Keratinocyte (primary cell): ENCODE measurements around the gene GNB4.

Experiments used
- EZH2 ChIP-seq: IDR thresholded peaks from one replicate; pipeline ENCODE4 v1.6.1; 2012; ENCODE audit warnings: inconsistent platforms, mild to moderate bottlenecking, low read length, moderate library complexity
- TF ChIP-seq, protein P1 (sequence below), 3 experiments: IDR thresholded peaks in 1 of 3; conservative IDR thresholded peaks in 1 of 3; optimal IDR thresholded peaks in 1 of 3; 2 replicates in 2 of 3; 3 replicates in 1 of 3; pipeline versions ENCODE3 to v1.5.1; 2011; ENCODE audit warnings: low read length in 3 of 3, mild to moderate bottlenecking in 3 of 3, moderate library complexity in 2 of 3, control low read depth in 1 of 3, inconsistent platforms in 1 of 3; ENCODE audit not compliant: insufficient read depth in 2 of 3; ENCODE audit errors: extremely low read depth in 1 of 3

DNA sequence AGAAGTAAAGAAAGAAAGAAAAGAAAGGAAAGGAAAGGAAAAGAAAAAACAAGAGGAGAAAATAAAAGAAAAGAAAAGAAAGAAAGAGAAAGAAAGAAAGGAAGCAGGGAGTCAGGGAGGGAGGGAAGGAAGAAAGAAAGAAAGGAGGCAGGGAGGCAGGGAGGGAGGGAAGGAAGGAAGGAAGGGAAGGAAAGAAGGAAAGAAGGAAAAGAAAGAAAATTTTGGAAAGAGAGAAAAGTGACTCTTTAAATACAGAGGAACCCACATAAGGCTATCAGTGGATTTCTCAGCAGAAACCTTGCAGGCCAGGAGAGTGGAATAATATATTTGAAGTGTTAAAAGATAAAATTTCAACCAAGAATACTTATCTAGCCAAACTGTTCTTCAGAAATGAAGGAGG, 44.2 kb upstream of the GNB4 start:
- TF ChIP-seq, protein P1, sequence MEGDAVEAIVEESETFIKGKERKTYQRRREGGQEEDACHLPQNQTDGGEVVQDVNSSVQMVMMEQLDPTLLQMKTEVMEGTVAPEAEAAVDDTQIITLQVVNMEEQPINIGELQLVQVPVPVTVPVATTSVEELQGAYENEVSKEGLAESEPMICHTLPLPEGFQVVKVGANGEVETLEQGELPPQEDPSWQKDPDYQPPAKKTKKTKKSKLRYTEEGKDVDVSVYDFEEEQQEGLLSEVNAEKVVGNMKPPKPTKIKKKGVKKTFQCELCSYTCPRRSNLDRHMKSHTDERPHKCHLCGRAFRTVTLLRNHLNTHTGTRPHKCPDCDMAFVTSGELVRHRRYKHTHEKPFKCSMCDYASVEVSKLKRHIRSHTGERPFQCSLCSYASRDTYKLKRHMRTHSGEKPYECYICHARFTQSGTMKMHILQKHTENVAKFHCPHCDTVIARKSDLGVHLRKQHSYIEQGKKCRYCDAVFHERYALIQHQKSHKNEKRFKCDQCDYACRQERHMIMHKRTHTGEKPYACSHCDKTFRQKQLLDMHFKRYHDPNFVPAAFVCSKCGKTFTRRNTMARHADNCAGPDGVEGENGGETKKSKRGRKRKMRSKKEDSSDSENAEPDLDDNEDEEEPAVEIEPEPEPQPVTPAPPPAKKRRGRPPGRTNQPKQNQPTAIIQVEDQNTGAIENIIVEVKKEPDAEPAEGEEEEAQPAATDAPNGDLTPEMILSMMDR (optimal IDR thresholded peaks at IDR 0.05 in 1 of 3, IDR thresholded peaks at IDR 0.05 in 1 of 3, conservative IDR thresholded peaks at IDR 0.05 in 1 of 3; ENCODE audit: extremely low read depth in 1 of 3, insufficient read depth in 2 of 3, low read length in 3 of 3), result no peak
- TF ChIP-seq EZH2, result no peak
